ENCODE measurements around the gene RALB.

The RALB gene

GRCh38 chr2:120265006-120265405, 12.4 kb downstream of the RALB start:
- no peak for DNase-seq (ENCODE audit: low spot score)

- no peak for DNase-seq (ENCODE audit: low spot score)
Measured at GRCh38 chr2:120267348-120267747, 14.7 kb downstream of the RALB start.

GRCh38 chr2:120269076-120269744, 16.6 kb downstream of the RALB start:
- DNase-seq (ENCODE audit: low spot score) = no peak

GRCh38 chr2:120269816-120270215, 17.2 kb downstream of the RALB start:
- no peak for DNase-seq (ENCODE audit: low spot score)

- no peak for DNase-seq (ENCODE audit: low spot score)
Measured at GRCh38 chr2:120271711-120272379, 19.2 kb downstream of the RALB start.

GRCh38 chr2:120272763-120273481, 20.3 kb downstream of the RALB start:
- DNase-seq (ENCODE audit: low spot score) = no peak

GRCh38 chr2:120275617-120276400, 23.2 kb downstream of the RALB start:
- no peak for DNase-seq (ENCODE audit: low spot score)

GRCh38 chr2:120277505-120278205, 25.0 kb downstream of the RALB start:
- no peak for DNase-seq (ENCODE audit: low spot score)

GRCh38 chr2:120278901-120279300, 26.2 kb downstream of the RALB start:
- DNase-seq (ENCODE audit: low spot score) = no peak

GRCh38 chr2:120279708-120280107, 27.1 kb downstream of the RALB start:
- no peak for DNase-seq (ENCODE audit: low spot score)

- DNase-seq (ENCODE audit: low spot score) = no peak
Measured at GRCh38 chr2:120283649-120284048, 31.0 kb downstream of the RALB start.

GRCh38 chr2:120285056-120285455, 32.4 kb downstream of the RALB start:
- DNase-seq (ENCODE audit: low spot score) = no peak

GRCh38 chr2:120287183-120288015, 34.7 kb downstream of the RALB start:
- no peak for DNase-seq (ENCODE audit: low spot score)

GRCh38 chr2:120288016-120288373, 35.3 kb downstream of the RALB start:
- DNase-seq (ENCODE audit: low spot score) = no peak

- DNase-seq (ENCODE audit: low spot score) = peak; percentile 7
Measured at GRCh38 chr2:120289221-120289906, 36.7 kb downstream of the RALB start.

- no peak for DNase-seq (ENCODE audit: low spot score)
Measured at GRCh38 chr2:120290737-120291136, 38.1 kb downstream of the RALB start.

GRCh38 chr2:120291401-120292311, 39.0 kb downstream of the RALB start:
- DNase-seq (ENCODE audit: low spot score) = no peak

GRCh38 chr2:120293096-120294007, 40.7 kb downstream of the RALB start:
- DNase-seq (ENCODE audit: low spot score) = no peak
